ENCODE results near the gene OXTR.

DNA sequence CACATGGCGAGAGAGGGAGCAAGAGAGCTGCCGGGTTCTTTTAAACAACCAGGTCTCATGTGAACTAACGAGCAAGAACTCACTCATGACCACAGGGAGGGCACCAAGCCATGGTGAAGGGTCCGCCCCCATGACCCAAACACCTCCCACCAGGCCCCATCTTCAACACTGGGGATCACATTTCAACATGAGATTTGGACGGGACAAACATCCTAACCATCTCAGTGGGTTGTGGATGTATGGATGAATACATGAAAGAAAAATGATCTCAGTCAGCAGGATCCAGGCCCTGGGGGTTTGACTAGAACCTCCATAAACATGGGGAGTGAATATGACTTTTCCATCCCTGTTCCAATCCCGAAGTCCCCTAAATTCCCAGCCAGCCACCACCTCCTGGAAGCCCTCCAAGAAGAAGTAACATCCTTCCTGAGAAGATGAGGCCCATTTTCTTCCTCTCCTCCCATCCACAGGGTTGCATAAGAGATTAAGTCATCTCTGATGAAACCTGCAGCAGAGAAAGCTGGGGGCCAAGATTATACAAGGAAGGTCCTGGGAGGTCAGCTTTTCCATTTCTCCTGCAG lies 26.3 kb downstream of the OXTR start:
- TF ChIP-seq, protein P1, sequence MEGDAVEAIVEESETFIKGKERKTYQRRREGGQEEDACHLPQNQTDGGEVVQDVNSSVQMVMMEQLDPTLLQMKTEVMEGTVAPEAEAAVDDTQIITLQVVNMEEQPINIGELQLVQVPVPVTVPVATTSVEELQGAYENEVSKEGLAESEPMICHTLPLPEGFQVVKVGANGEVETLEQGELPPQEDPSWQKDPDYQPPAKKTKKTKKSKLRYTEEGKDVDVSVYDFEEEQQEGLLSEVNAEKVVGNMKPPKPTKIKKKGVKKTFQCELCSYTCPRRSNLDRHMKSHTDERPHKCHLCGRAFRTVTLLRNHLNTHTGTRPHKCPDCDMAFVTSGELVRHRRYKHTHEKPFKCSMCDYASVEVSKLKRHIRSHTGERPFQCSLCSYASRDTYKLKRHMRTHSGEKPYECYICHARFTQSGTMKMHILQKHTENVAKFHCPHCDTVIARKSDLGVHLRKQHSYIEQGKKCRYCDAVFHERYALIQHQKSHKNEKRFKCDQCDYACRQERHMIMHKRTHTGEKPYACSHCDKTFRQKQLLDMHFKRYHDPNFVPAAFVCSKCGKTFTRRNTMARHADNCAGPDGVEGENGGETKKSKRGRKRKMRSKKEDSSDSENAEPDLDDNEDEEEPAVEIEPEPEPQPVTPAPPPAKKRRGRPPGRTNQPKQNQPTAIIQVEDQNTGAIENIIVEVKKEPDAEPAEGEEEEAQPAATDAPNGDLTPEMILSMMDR (optimal IDR thresholded peaks at IDR 0.05 in 1 of 3, IDR thresholded peaks at IDR 0.05 in 1 of 3, conservative IDR thresholded peaks at IDR 0.05 in 1 of 3; ENCODE audit: extremely low read depth in 1 of 3, insufficient read depth in 2 of 3, low read length in 3 of 3), result no peak
- no peak for TF ChIP-seq EZH2 (IDR thresholded peaks at IDR 0.05; ENCODE audit: low read length)
